ENCODE data around the gene ZMYM4. TPM values are rescaled to one million over a fixed set of nuclear protein-coding genes. Genes with fewer than 3 reads are reported as not detected.

The ZMYM4 gene
- total RNA-seq, 1 donor from 2014 or later: 92.6 TPM

DNA sequence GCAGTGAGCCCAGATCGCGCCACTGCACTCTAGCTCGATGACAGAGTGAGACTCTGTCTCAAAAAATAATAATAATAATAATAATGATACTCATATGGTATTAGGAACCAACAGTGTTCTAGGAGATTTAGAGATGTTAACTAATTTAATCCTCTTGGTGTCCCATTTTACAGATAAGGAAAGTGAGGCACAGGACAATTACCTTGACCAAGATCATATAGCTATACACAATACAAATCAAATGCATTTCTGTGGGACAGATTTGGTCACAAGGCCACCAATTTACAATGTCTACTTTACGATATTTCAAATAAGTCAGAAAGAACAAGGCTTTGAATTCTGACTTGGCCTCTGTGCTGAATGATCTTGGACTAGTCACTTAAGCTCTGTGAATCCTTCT is 2.2 kb upstream of the ZMYM4 start:
- H3K27ac Mint-ChIP-seq (ENCODE audit: unreplicated experiment): no peak overlapping the region
- H3K9me3 Mint-ChIP-seq: peaks cover 4% of the 10 kb centered on the region
- no peak for DNase-seq (ENCODE audit: low read depth, low spot score)
- H3K4me1 Mint-ChIP-seq: peaks cover 35% of the 10 kb centered on the region
- no peaks in the 10 kb centered on the region for H3K27me3 Mint-ChIP-seq (ENCODE audit: low read depth)
- TF ChIP-seq CTCF (conservative IDR thresholded peaks at IDR 0.05): no peak
- peak overlapping the region; percentile 22 for H3K4me3 Mint-ChIP-seq
- H3K36me3 Mint-ChIP-seq (ENCODE audit: low read depth): peaks cover 8% of the 10 kb centered on the region

- no peak for TF ChIP-seq CTCF (conservative IDR thresholded peaks at IDR 0.05)
Observed at GRCh38 chr1:35269201-35269988, 886 bp downstream of the ZMYM4 start.

GRCh38 chr1:35269989-35270289 is 1.4 kb downstream of the ZMYM4 start:
- Mint-ChIP-seq H3K27ac (ENCODE audit: unreplicated experiment) (no peak overlapping the region), H3K9me3 (peaks cover 4% of the 10 kb centered on the region), H3K27me3 (ENCODE audit: low read depth) (no peaks in the 10 kb centered on the region), H3K4me3 (peak overlapping the region; percentile 94), H3K4me1 (peaks cover 35% of the 10 kb centered on the region), H3K36me3 (ENCODE audit: low read depth) (peaks cover 14% of the 10 kb centered on the region)
- TF ChIP-seq CTCF (conservative IDR thresholded peaks at IDR 0.05): no peak
- DNase-seq (ENCODE audit: low read depth, low spot score): no peak

More at GRCh38 chr1:35269201-35269988, 886 bp downstream of the ZMYM4 start:
- Mint-ChIP-seq H3K4me3 (peak overlapping the region; percentile 94), H3K9me3 (peaks cover 4% of the 10 kb centered on the region), H3K27me3 (ENCODE audit: low read depth) (no peaks in the 10 kb centered on the region), H3K36me3 (ENCODE audit: low read depth) (peaks cover 14% of the 10 kb centered on the region), H3K4me1 (peaks cover 39% of the 10 kb centered on the region), H3K27ac (ENCODE audit: unreplicated experiment) (peak overlapping the region; percentile 75)
- no peak for DNase-seq (ENCODE audit: low read depth, low spot score)

DNA sequence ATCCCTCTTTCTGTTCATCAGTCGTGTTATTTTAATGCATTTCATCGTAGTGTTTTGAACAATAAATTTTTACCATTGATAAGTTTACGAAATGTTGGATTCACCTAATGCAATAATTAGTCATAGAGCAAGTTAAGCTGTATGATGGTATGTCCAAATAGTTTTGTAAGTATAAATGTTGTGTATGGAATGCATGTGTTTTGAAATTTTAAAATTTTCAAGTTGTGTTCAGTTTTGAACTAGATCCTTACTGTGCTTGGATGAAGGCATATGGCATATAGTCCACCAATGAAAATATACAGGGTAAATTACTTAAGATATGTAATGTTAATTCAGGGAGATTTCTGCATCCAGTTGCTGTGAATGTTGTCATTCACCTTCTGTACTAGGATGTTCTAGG is 2.3 kb downstream of the ZMYM4 start:
- peaks cover 14% of the 10 kb centered on the region for H3K36me3 Mint-ChIP-seq (ENCODE audit: low read depth)
- H3K27me3 Mint-ChIP-seq (ENCODE audit: low read depth): no peaks in the 10 kb centered on the region
- H3K4me1 Mint-ChIP-seq: peaks cover 27% of the 10 kb centered on the region
- peaks cover 4% of the 10 kb centered on the region for H3K9me3 Mint-ChIP-seq
- H3K27ac Mint-ChIP-seq (ENCODE audit: unreplicated experiment): no peak overlapping the region
- no peak for TF ChIP-seq CTCF (conservative IDR thresholded peaks at IDR 0.05)
- DNase-seq (ENCODE audit: low read depth, low spot score): no peak
- H3K4me3 Mint-ChIP-seq: peak overlapping the region; percentile 94

DNA sequence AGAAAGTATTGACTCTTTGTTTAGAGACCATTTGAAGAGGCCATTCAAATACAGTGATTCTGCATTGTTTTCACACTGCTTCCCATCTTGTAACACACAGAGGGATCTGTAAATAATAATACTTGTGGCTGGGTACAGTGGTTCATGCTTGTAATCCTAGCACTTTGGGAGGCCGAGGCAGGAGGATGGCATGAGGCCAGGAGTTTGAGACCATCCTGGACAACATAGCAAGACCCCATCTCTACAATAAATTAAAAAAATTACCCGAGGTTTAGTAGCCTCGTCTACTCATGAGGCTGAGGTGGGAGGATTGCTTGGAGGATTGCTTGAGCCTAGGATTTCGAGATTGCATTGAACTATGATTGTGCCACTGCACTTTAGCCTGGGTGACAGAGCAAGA is 5.7 kb downstream of the ZMYM4 start:
- Mint-ChIP-seq H3K4me3 (no peak overlapping the region), H3K9me3 (no peaks in the 10 kb centered on the region), H3K36me3 (ENCODE audit: low read depth) (peaks cover 19% of the 10 kb centered on the region), H3K4me1 (peaks cover 22% of the 10 kb centered on the region), H3K27ac (ENCODE audit: unreplicated experiment) (no peak overlapping the region), H3K27me3 (ENCODE audit: low read depth) (no peaks in the 10 kb centered on the region)
- no peak for DNase-seq (ENCODE audit: low read depth, low spot score)
- TF ChIP-seq CTCF (conservative IDR thresholded peaks at IDR 0.05): no peak
